IPS DF 19.7 (cell line): ENCODE results near the gene SOCS7.

Source experiments
- DNase-seq: peaks from one replicate; pipeline ENCODE4 v3.0.0-alpha.2; 2013; ENCODE audit warnings: low read depth, low spot score

The SOCS7 gene

DNA sequence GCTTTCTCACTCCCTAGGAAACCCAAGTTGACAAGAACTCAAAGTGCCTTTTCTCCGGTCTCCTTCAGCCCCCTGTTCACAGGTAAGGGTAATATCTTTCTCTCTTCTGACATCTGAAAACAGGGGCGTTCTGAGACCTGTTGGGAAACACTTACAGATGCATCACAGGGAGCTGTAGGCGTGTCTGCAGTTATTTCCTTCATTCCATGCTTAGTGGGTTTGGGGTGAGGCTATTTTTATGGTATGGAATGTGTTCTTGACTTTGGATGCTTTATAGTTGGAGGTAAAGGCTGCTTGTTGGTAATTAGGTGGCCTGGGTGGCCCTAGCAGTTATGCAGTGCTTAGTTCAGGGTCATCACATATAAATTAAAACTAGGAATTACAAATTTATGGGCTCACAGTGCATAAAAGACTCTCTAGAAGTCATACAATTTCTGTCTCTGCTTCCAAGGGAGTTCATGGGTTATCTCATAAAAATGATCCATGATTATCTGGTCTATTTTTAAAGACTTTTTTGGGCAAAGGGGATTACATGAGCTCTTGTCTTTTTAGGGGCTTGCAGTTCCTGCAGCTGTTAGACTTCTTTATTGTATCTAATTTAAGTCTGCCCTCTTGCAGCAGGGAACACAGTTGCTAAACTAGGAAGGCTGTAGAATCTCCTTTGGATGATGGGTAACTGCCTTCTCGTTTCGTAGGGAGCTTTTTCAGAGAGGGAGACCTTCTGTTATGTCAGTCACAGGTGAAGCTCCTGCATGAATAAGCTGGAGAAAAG, 10.2 kb downstream of the SOCS7 start:
- DNase-seq: no peak

DNA sequence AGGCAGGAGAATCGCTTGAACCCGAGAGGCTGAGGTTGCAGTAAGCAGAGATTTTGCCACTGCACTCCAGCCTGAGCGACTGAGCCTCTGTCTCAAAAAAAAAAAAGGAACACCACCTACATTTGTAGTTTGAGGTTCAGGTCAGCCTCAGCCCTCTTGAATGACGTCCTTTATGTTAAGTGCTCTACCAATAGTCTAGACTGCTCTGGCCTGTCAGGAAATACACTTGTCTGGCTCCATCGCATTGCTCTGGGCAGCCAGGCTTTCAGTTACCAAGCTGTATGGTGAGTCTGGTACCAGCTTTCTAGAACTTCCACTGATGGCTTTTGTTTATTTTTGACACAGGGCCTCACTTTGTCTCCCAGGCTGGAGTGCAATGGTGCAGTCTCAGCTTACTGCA, 11.4 kb downstream of the SOCS7 start:
- DNase-seq: no peak

GRCh38 chr17:38364741-38365140, 13.1 kb downstream of the SOCS7 start:
- DNase-seq: no peak

GRCh38 chr17:38369124-38369886, 17.7 kb downstream of the SOCS7 start:
- no peak for DNase-seq

DNA sequence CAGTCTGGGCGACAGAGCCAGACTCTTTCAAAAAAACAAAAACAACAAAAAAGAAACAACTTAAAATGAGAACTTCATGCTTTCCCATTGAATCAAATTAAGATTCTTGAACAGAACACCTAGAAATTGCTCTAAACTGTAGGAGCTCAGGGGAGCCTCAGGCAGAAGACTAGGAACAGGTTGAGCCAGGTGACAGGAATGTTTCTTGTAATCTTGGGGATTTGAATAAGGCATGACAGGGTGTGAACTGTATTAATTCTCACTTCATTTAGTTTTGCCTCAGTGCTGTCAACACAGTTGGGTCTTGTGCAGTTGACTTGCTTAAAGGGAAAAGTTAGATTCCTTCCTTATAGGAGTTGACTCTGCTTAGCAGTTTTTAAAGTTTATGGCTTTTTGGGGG, 27.8 kb downstream of the SOCS7 start:
- no peak for DNase-seq

GRCh38 chr17:38395090-38395489, 43.4 kb downstream of the SOCS7 start:
- DNase-seq: no peak

- no peak for DNase-seq
Measured at GRCh38 chr17:38397227-38397626, 45.6 kb downstream of the SOCS7 start.

DNA sequence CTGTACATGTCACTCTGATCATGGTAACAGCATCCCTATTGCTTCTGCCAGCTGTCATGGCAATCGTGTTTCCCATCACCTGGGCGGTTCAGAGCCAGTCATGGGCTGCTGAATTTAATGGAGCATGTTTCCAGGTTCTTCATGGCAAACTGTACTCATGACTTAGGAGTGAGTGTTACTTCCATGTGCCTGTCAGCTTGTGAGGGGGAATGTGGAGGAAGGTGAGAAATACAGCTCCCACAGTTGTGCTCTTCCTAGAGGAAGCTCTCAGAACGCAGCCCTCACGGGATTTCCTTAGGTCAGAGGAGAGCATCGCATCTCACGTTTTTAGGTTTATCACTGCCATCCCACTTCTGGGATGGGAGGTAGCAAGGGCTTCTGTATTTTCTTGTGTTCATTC, 48.6 kb downstream of the SOCS7 start:
- no peak for DNase-seq

DNA sequence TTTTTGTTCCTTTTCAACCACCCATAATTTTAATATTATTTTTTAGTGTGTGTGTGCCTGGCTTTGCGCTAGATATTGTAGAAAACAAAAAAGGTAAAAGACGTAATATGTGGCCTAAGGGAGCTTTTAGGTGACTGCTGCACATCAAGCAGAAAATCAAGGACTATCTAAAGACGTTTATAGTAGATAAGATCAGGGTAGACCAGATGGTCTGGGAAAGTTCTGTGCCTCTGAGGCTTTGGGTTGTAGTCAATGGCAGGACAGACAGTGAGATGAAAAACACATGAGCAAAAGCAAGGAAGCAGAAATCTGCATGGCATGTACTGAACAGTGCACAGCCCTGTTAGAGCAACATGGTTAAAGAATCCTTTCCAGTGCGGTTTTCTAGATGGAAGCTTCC, 49.8 kb downstream of the SOCS7 start:
- DNase-seq: no peak

- DNase-seq: no peak
Measured at GRCh38 chr17:38402897-38403296, 51.3 kb downstream of the SOCS7 start.

GRCh38 chr17:38403491-38403890, 51.8 kb downstream of the SOCS7 start:
- no peak for DNase-seq

DNA sequence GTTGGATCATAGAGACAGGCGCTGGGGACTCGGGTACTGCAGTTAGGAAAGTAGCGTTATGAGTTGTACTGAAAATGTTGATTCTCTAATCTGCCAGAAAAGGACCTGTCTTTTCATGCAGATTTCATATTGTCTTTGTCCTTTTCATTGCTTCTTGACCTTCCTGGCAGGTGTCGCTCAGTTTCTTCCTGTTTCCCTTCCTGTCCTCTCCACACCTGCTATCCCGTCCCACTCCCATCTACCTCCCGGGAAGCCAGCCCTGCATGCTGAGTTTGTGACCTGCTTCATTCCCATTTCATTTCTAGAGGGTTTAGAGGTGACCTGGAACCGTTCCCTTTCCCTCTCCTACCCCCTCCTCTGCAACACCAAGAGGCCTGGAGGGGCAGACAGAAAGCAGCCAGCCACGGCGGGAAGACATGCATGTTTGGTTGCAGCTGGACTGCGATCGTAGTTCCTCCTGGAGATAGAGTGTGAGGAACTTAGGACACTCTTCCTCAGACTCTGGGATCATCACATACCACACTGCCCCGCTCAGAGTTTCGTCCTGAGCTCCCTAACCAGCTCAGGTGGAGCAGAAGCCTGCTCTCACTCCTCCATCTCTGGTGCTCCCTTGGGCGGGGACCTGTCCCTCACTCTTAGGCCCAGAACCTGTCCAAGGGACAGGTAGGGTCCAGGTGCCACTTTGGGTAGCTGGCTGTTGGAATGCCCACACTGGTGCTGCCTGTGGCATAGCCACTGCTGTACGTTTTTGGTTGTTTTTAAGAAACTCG, 52.7 kb downstream of the SOCS7 start:
- DNase-seq: no peak

DNA sequence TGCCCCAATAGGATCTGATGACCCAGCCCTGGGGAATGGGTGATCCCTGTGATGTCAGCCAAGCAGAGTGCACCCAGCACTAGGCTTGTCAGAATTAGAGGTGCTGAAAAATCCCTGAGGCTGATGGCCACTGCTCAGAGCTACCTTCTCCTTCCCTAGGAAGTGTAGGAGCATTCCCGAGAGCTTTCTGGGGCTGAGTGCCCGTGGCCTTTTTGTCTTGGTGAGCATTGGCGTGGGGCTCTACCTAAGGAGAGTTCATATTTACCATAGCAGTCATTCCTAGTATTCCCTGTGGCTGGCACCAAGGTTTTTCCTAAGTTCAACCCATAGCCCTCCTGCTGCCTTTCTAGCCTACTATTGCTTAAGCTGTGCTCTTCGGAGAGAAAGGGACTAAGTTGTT, 54.0 kb downstream of the SOCS7 start:
- no peak for DNase-seq

DNA sequence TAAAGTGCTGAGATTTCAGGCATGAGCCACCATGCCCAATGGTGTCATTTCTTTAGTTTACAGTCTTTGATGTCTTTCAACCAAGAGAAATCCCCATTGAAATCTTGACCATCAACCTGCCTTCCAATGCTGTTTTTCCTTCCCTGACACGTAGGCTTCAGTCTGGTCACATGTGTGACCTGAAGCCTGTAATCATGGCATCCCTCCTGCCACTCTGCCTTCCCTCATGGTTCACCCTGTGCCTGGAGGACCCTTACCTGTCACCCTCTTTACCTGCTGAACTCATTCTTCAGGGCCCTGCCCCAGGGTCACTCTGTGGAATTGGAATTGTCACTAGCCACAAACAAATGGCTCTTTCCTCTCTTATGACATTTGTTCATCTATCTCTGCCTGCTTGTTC, 58.6 kb downstream of the SOCS7 start:
- no peak for DNase-seq

- DNase-seq: no peak
Measured at GRCh38 chr17:38415250-38416194, 63.9 kb downstream of the SOCS7 start.

DNA sequence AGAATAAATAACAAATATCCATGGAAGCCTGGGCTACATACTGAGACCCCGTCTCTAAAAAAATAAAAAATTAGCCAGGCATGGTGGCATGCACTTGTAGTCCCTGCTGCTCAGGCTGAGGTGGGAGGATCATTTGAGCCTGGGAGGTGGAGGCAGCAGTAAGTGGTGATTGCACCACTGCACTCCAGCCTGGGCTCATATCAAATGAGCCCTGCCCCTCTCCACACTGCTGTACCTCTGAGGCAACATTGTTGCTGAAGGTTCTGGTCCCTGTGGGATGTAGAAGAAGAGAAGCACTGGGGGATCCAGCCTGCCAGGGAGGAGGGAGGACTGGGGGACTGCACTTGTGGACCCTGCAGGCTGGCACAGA, 65.2 kb downstream of the SOCS7 start:
- no peak for DNase-seq

GRCh38 chr17:38417210-38417951, 65.7 kb downstream of the SOCS7 start:
- DNase-seq: no peak

- DNase-seq: no peak
Measured at GRCh38 chr17:38418062-38418692, 66.5 kb downstream of the SOCS7 start.

DNA sequence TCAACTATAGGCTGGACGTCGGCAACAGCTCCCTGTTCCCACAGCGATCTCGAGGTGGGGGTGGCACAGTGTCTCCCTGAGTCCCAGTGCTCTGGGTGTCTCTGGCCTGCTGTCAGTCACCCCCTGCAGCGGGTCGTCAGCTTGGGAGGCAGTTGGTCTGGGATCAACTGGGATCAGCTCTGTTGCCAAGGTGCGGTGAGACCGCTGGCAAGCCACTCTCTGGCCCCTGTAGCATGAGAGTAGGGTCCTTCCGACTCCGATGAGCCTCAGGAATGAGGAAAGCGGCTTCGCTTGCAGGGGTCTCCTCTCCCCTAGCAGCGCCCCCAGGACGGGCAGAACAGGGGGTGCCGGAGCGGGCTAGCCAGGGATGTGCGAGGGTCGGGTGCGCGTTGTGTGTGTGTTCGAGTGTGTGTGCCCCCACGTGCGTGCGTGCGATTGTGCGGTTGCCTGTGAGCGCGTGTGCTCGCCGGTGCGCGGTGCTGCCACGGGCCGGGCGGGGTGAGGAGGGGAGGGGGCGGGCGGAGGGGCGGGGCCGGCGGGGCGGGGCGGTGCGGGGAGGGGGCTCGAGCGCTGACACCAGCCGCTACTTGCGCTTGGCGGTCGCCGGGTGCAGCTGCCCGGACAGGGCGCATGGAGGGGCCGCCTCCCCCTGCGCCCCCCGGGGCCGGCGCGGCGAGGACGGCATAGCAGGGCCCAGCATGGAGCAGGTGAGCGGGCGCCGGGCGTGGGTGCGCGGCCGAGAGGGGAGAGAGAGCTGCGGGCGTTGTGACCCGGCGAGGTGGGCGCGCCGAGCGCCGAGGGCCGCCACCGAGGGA, 67.3 kb downstream of the SOCS7 start:
- no peak for DNase-seq
